Activated CD4-positive, alpha-beta T cell treated with anti-CD3 and anti-CD28 coated beads, Interleukin-2, amount 10 ng/mL, durations not matched to agents 24 days and 14 days (primary cell): ENCODE results near the gene RNF38. TPM values are rescaled to one million over a fixed set of nuclear protein-coding genes. Genes with fewer than 3 reads are reported as not detected.
A peak's percentile ranks its signal among the peaks of the same experiment; 100 is the strongest.
"Not testable (repeated sequence)": the region's sequence is repeated elsewhere in the genome, so short reads cannot be mapped to it uniquely, and the experiment has no call there.

Experiments
- DNase-seq: peaks from one replicate; pipeline ENCODE4 v3.0.0; 2022
- H3K27ac Mint-ChIP-seq: one replicate; pipeline ENCODE4 v1.8.0; 2022; ENCODE audit warnings: mild to moderate bottlenecking, mixed read lengths
- H3K27me3 Mint-ChIP-seq: one replicate; pipeline ENCODE4 v1.8.0; 2022; ENCODE audit warnings: mixed read lengths
- H3K36me3 Mint-ChIP-seq: one replicate; pipeline ENCODE4 v1.8.0; 2022; ENCODE audit warnings: low read depth, mild to moderate bottlenecking, mixed read lengths
- H3K4me1 Mint-ChIP-seq: one replicate; pipeline ENCODE4 v1.8.0; 2021; ENCODE audit warnings: mixed read lengths
- H3K4me3 Mint-ChIP-seq: one replicate; pipeline ENCODE4 v1.8.0; 2022; ENCODE audit warnings: mild to moderate bottlenecking, moderate library complexity, mixed read lengths
- H3K9me3 Mint-ChIP-seq: one replicate; pipeline ENCODE4 v1.8.0; 2021; ENCODE audit warnings: mixed read lengths
- intact Hi-C: fragments of 100-400 bp; cut with micrococcal nuclease; formaldehyde crosslinking; loops from one replicate; pipeline ENCODE4 v1.15.1; 2023
- total RNA-seq: library from RNA; stranded (reverse); gene quantifications from 2 replicates; pipeline ENCODE4 v1.2.3, GENCODE V29; 2022

RNF38 gene
- total RNA-seq, result 29.6 and 32.1 TPM in 2 replicates

DNA sequence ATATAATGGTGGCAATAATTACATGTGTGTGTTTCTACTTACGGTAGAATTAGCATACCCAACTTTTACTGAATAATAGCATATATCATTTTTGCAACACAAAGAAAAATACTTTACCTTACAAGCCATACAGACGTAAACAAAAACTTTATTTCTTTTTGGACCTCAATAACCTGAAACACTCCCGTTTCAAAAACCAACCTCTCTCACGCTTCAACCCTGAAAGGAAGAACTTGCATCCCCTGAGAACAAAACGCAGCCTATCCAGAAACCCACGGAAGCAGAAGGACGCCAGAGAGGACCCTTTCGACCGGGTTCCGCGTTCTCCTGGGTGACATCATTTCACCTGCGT lies at the start of gene RNF38:
Gene RNF38, minus strand, starts transcription at position 290 of the 352 bp plus-strand sequence. Its CDS starts 161 bp downstream, at position 129.
- peaks cover 4% of the 10 kb centered on the region for H3K9me3 Mint-ChIP-seq
- intact Hi-C loops, result loop anchor here (1.0 to 10.0 kb wide), 6 partner anchors 58 to 585 kb away; partner anchors contain the start of genes GLIPR2, GNE, HINT2 and MELK
- H3K4me1 Mint-ChIP-seq, result peaks cover 36% of the 10 kb centered on the region
- no peaks in the 10 kb centered on the region for H3K27me3 Mint-ChIP-seq
- DNase-seq, result no peak
- H3K4me3 Mint-ChIP-seq, result peak within 1 kb of the TSS; percentile 93
- peak within 1 kb of the TSS; percentile 98 for H3K27ac Mint-ChIP-seq
- peaks cover 19% of the 10 kb centered on the region for H3K36me3 Mint-ChIP-seq

DNA sequence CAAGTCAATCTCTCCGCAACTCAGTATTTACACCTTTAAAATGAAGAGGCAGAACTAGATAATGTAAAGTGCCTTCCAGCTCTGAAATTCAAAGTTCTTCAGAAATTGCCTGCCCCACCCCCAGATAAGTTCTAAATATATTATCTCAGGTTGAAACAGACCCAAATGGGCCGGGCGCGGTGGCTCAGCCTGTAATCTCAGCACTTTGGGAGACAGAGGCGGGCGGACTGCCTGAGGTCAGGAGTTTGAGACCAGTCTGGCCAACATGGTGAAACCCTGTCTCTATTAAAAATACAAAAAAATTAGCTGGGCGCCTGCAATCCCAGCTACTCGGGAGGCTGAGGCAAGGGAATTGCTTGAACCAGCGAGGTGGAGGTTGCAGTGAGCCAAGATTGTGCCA lies 48.5 kb upstream of the RNF38 start:
- H3K4me1 Mint-ChIP-seq, result peaks cover 12% of the 10 kb centered on the region
- H3K4me3 Mint-ChIP-seq, H3K9me3 Mint-ChIP-seq, H3K36me3 Mint-ChIP-seq, H3K27me3 Mint-ChIP-seq, H3K27ac Mint-ChIP-seq, intact Hi-C loops, DNase-seq: not testable (repeated sequence)

DNA sequence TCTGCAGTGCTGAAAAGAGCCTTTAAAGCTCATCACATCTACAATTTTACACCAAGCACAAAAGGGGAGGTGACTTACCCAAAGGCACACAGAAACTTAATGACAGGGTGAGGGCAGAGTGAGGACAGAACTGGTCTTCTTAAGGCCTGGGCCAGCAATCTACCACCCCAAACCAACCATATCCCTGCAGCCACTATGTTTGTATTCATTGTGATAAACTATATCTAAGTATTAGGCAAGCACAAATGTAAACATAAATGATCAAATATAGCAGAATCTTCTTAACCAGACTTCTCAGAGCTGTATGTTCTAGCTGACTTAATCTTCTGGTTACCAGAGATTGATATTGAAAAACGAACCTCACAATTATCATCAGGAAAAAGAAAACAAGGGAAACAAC lies 47.9 kb upstream of the RNF38 start:
- Mint-ChIP-seq H3K27me3 (no peaks in the 10 kb centered on the region), H3K9me3 (no peaks in the 10 kb centered on the region), H3K36me3 (peaks cover 7% of the 10 kb centered on the region), H3K4me1 (peaks cover 12% of the 10 kb centered on the region), H3K27ac (no peak overlapping the region), H3K4me3 (no peak overlapping the region)
- intact Hi-C loops, result no loop called here
- no peak for DNase-seq

GRCh38 chr9:36446678-36447077 lies 46.6 kb upstream of the RNF38 start:
- DNase-seq, H3K4me3 Mint-ChIP-seq, H3K27ac Mint-ChIP-seq, H3K36me3 Mint-ChIP-seq, H3K9me3 Mint-ChIP-seq, intact Hi-C loops, H3K27me3 Mint-ChIP-seq: not testable (repeated sequence)
- peaks cover 15% of the 10 kb centered on the region for H3K4me1 Mint-ChIP-seq

- intact Hi-C loops, result no loop called here
- Mint-ChIP-seq H3K4me1 (peaks cover 15% of the 10 kb centered on the region), H3K27ac (no peak overlapping the region), H3K36me3 (peaks cover 4% of the 10 kb centered on the region), H3K4me3 (no peak overlapping the region), H3K9me3 (no peaks in the 10 kb centered on the region), H3K27me3 (no peaks in the 10 kb centered on the region)
- no peak for DNase-seq
These were observed 45.8 kb upstream of the RNF38 start for GRCh38 chr9:36445800-36446361.

DNA sequence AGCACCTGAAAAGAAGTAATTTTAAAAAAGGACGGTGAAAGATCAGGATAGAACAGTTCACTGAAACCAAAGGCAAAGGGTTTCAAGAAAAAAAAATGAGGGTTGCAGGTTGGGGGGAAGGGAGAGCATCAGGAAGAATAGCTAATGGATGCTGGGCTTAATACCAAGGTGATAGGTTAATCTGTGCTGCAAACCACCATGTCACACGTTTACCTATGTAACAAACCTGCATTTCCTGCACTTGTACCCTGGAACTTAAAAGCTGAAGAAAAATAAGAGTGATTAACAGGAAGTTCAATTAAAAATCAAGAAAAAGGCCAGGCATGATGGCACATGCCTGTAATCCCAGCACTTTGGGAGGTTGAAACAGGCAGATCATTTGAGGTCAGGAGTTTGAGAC lies 44.1 kb upstream of the RNF38 start:
- Mint-ChIP-seq H3K36me3 (peaks cover 4% of the 10 kb centered on the region), H3K9me3 (no peaks in the 10 kb centered on the region), H3K4me1 (peaks cover 14% of the 10 kb centered on the region), H3K4me3 (no peak overlapping the region), H3K27me3 (no peaks in the 10 kb centered on the region), H3K27ac (no peak overlapping the region)
- intact Hi-C loops, result no loop called here
- DNase-seq, result no peak

DNA sequence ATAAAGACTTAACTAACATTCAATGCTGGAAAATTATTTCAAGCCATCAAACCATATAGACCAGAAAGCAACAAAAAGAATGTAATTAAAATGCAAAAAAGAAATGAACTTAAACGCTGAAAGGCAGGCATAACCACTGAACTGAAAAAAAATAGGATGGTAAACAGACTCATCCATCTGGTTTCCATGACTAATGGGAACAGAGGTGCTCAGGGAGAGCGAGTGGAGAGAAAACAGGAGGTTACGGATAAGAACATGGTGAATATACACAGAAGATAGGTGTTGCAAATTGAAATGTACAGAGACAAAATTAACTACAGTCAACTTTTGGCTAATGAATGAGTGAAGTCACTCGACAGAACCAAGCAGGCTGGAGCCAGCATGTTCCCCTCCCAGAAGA lies 43.5 kb upstream of the RNF38 start:
- intact Hi-C loops, result no loop called here
- peaks cover 4% of the 10 kb centered on the region for H3K36me3 Mint-ChIP-seq

GRCh38 chr9:36442710-36443109 lies 42.6 kb upstream of the RNF38 start:
- DNase-seq, result no peak

More for the DNA sequence above, 43.5 kb upstream of the RNF38 start:
- Mint-ChIP-seq H3K27me3 (no peaks in the 10 kb centered on the region), H3K4me1 (peaks cover 16% of the 10 kb centered on the region), H3K4me3 (no peak overlapping the region), H3K27ac (no peak overlapping the region), H3K9me3 (no peaks in the 10 kb centered on the region)
- no peak for DNase-seq

GRCh38 chr9:36441966-36442365 lies 41.9 kb upstream of the RNF38 start:
- Mint-ChIP-seq H3K4me3 (no peak overlapping the region), H3K9me3 (no peaks in the 10 kb centered on the region), H3K36me3 (peaks cover 6% of the 10 kb centered on the region), H3K27ac (no peak overlapping the region), H3K4me1 (peaks cover 20% of the 10 kb centered on the region), H3K27me3 (no peaks in the 10 kb centered on the region)
- no peak for DNase-seq
- intact Hi-C loops, result no loop called here

More at GRCh38 chr9:36442710-36443109, 42.6 kb upstream of the RNF38 start:
- H3K4me3 Mint-ChIP-seq, result no peak overlapping the region
- no peaks in the 10 kb centered on the region for H3K27me3 Mint-ChIP-seq
- H3K9me3 Mint-ChIP-seq, result no peaks in the 10 kb centered on the region
- peaks cover 5% of the 10 kb centered on the region for H3K36me3 Mint-ChIP-seq
- H3K27ac Mint-ChIP-seq, result no peak overlapping the region
- H3K4me1 Mint-ChIP-seq, result peaks cover 19% of the 10 kb centered on the region
- intact Hi-C loops, result no loop called here

GRCh38 chr9:36438536-36439236 lies 38.6 kb upstream of the RNF38 start:
- Mint-ChIP-seq H3K4me1 (peaks cover 15% of the 10 kb centered on the region), H3K9me3 (no peaks in the 10 kb centered on the region), H3K27me3 (no peaks in the 10 kb centered on the region), H3K36me3 (peaks cover 4% of the 10 kb centered on the region), H3K4me3 (no peak overlapping the region), H3K27ac (no peak overlapping the region)
- intact Hi-C loops, result no loop called here
- DNase-seq, result no peak

DNA sequence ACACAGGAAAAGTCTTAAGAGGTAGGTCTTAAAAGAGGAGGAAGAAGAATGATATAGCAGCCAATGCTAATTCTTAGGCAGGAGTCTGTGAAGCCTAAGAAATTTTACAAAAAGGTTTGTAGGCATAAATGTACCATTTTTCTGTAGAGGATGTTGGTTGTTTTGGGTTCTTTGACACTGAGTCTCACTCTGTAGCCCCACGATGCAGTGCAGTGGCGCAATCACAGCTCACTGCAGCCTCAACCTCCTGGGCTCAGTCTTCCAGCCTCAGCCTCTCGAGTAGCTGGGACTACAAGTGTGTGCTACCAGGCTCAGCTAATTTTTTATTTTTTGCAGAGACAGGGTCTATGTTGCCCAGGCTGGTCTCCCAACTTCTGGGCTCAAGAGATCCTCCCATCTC lies 37.7 kb upstream of the RNF38 start:
- H3K9me3 Mint-ChIP-seq, result no peaks in the 10 kb centered on the region
- no peaks in the 10 kb centered on the region for H3K27me3 Mint-ChIP-seq
- intact Hi-C loops, result no loop called here
- peaks cover 15% of the 10 kb centered on the region for H3K4me1 Mint-ChIP-seq
- no peak overlapping the region for H3K4me3 Mint-ChIP-seq
- H3K36me3 Mint-ChIP-seq, result peaks cover 4% of the 10 kb centered on the region
- H3K27ac Mint-ChIP-seq, result no peak overlapping the region
- DNase-seq, result no peak

DNA sequence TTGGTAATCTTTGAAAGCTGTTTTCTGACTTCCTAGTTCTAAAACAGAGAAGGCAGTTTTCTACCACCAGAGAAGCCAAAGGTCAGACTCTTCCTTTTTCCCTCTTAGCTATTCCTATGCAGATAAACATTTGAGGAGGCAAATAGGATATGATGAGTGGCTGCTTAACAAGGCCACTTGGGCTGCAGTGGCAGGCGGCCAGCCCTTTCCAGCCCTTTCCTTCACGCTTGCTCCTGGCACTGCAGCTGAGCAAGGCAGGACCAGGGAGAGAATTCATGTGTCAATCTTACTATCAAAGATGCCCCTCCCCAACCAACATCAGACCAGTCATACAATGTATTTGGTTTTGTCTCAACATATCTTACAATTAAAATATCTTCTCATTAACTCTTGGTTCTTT lies 36.8 kb upstream of the RNF38 start:
- no peak overlapping the region for H3K4me3 Mint-ChIP-seq
- H3K9me3 Mint-ChIP-seq, result no peaks in the 10 kb centered on the region
- H3K36me3 Mint-ChIP-seq, result peaks cover 4% of the 10 kb centered on the region
- no peak for DNase-seq
- no peak overlapping the region for H3K27ac Mint-ChIP-seq
- no peaks in the 10 kb centered on the region for H3K27me3 Mint-ChIP-seq
- intact Hi-C loops, result no loop called here
- peaks cover 10% of the 10 kb centered on the region for H3K4me1 Mint-ChIP-seq

DNA sequence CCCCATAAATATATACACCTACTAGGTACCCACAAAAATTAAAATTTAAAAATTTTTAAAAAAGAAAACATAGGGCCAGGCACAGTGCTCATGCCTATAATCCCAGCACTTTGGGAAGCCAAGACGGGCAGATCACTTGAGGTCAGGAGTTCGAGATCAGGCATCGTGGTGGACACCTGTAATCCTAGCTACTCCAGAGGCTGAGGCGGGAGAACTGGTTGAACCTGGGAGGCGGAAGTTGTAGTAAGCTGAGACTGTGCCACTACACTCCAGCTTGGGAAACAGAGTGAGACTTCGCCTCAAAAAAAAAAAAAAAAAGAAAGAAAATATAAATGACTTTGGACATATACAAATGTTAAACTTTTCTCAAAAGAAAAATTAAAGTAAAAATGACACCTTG lies 33.3 kb upstream of the RNF38 start:
- peaks cover 3% of the 10 kb centered on the region for H3K4me1 Mint-ChIP-seq
- no peak for DNase-seq
- no peaks in the 10 kb centered on the region for H3K9me3 Mint-ChIP-seq
- H3K36me3 Mint-ChIP-seq, result peaks cover 8% of the 10 kb centered on the region
- H3K4me3 Mint-ChIP-seq, result no peak overlapping the region
- intact Hi-C loops, result no loop called here
- H3K27me3 Mint-ChIP-seq, result no peaks in the 10 kb centered on the region
- H3K27ac Mint-ChIP-seq, result no peak overlapping the region

DNA sequence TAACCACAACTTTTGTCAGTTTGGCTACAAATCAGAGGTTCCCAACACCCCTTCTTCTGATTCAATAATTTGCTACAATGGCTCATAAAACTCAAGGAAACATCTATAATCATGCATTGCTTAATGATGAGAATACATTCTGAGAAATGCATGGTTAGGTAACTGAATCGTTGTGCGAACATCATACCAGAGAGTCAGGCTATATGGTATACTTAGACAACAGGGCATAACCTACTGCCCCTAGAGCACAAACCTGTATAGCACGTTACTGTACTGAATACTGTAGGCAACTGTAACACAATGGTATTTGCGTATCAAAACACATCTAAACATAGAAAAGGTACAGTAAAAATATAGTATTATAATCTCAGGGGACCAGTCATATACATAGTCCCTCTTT lies 31.0 kb upstream of the RNF38 start:
- Mint-ChIP-seq H3K4me1 (peaks cover 8% of the 10 kb centered on the region), H3K27me3 (no peaks in the 10 kb centered on the region), H3K36me3 (peaks cover 7% of the 10 kb centered on the region), H3K9me3 (no peaks in the 10 kb centered on the region), H3K4me3 (no peak overlapping the region), H3K27ac (no peak overlapping the region)
- DNase-seq, result no peak
- intact Hi-C loops, result no loop called here

DNA sequence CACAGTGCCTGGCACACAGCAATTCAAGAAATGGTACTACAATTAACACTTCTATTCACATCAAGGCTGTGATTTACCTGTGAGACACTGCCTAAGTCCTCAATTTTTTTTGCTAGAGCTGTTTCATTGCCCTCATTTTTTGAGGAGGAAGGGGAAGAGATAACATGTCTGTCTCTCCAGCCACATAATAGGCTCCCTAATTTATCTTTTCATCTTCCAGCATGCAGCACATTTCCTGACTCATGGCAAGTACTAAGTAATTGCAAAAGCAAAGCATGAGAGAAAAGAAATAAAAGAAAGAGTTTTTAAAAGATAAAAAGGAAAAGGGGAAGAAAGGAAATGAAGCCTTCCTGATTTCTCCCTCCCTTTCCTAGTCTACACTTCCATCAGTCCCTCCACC lies 26.9 kb upstream of the RNF38 start:
- Mint-ChIP-seq H3K27me3 (no peaks in the 10 kb centered on the region), H3K9me3 (no peaks in the 10 kb centered on the region), H3K4me3 (no peak overlapping the region), H3K4me1 (peaks cover 13% of the 10 kb centered on the region), H3K27ac (no peak overlapping the region), H3K36me3 (peaks cover 7% of the 10 kb centered on the region)
- intact Hi-C loops, result no loop called here
- DNase-seq, result no peak
